Right hindlimb (tissue), 1 donor: ENCODE measurements around the gene PNMA1.

ENCODE experiments used
- DNase-seq: peaks from one replicate; pipeline ENCODE4 v3.0.0-alpha.2; 2018

The PNMA1 gene, protein sequence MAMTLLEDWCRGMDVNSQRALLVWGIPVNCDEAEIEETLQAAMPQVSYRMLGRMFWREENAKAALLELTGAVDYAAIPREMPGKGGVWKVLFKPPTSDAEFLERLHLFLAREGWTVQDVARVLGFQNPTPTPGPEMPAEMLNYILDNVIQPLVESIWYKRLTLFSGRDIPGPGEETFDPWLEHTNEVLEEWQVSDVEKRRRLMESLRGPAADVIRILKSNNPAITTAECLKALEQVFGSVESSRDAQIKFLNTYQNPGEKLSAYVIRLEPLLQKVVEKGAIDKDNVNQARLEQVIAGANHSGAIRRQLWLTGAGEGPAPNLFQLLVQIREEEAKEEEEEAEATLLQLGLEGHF

DNA sequence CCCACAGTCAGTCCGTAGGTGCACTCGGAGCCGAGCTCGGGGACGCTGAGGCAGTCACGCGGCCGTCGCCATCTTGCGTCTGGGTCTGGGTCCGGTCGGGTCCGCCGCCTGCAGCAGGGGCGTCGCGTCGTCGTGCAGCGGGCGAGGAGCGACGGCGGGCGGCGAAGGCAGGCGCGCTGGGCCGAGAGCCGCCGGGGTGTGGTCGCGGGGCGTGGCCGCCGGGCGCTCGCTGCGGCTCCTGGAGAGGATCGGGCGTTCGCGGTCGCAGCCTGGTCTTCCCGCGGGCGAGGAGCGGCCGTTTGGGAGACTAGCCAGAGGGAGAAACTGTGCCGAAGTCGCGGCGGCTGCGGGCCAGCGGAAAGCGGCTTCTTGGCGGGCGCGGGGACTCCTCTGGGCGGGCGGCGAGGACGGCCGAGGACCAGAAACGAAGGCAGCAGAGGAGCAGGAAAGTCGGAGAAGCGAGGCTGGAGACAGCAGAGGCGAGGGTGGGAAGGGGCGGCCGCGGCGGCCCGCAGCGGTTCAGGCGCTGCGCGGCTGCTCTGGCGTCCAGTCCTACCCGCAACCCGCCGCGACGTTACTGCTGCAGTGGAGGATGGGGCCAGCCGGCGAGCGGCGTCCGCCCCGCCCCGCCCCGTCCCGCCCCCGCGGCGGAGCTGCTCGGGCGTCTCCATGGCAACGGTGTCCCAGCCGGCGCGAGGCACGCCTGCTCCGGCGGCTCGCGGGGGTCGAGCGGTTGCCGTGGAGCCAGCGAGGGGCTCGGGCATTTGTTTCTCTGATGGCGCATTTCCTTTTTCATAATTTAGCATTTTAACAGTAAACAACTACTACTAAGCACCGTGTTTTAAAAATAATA, at the start of gene PNMA1:
Gene PNMA1 (minus strand): TSS at position 582 of the 853 bp plus-strand sequence. CDS start 745 bp downstream, outside the sequence.
- peak; percentile 93 for DNase-seq

GRCh38 chr14:73763396-73763795, 49.2 kb upstream of the PNMA1 start:
- no peak for DNase-seq

DNA sequence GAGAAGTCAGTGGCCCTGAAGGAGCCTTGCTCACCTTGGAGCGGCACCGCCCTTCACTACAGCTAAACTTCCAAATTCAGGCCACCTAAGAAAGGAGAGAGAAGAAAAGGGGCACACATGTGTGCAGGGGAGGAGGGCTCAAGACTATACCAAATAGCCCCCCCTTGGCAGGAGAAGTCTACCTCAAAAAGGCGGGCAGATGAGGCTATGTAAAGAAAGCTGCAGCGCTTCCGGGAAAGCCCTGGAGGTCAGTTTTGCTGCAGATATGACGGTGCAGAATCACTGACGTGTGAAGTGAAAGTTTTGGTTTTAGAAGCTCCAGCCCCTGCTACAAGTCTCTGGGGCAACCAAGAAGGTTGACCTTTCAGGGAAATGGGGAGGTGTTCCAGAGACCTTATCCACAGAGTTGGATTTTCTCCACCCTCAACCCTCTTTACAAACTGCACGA, 48.2 kb upstream of the PNMA1 start:
- no peak for DNase-seq

DNA sequence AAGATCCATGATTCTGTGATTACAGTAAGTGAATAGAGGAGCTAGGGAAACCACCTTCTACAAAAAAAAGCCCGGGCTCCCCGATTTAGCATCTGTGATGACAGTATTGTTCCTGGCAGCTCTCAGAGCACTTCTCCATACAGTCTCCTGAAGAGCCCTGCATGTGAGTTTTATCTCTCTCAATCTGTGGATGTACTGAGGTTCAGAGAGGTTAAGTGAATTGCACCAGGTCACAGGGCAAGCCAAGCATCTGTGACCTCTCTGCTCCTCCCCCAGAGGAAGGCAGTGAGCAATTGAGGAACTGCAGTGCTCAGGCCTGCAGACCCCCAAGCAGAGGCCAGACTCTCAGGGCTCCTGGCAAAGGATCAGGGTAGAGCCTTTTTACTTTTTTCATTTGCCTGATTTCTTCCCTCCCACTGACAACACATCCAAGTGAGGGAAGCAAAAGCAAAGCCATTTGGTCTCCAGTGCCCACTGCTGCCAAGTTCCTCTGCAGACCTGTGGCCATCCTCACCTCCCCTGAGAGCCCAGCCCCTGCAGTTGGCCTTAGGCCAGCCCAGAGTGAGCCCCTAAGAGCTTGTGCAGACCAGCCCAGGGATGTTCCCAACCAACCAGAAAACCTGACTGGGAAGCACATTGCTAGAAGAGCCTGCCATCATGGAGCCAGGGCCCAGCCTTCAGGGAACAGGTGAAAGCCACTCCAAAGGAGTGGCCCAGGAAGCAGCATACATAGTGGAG, 47.6 kb upstream of the PNMA1 start:
- DNase-seq: no peak

- DNase-seq: no peak
These were observed 46.7 kb upstream of the PNMA1 start for GRCh38 chr14:73760598-73761586.

DNA sequence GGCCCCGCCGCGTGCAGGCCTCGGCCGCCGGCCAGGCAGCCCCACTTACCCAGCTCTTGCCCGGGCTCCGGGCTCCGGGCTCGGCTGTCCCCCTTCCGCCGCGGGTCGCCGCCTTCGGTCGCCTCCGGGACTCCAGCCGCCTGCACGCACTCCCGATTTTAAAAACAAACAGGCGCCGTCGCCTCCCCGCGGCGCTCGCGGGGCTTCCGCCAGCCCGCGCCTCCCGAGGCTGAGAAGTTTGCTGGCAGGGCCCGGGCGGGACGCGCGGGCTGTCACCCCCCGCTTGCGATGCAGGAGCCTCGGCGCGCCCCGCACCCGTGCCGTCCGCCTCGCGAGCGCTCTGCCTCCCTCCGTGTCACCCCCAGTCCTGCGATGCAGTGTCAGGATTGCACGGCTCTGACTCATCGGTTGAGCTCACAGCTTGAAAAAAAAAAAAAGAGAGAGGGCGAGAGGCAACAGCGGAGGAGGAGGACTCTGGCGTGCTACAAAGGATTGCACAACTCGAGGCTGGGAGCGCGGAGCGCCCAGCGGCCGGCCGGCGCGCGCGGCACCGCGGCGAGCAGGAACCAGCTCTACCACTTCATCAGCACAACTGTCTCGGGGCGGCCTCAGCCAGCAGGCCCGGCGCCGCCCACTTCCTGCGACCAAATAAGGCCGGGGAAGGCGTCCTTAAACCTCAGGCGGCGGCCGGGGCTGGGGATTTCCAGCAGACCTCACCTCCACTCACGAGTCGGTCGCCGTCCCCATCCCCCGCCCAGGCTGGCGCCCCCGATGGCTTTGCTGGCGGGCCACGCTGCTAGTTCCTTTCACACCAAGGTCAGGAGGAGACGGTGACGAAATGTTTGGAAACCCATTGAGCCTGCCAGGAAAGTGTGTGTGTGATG, 45.8 kb upstream of the PNMA1 start:
- DNase-seq: peak; percentile 97

DNA sequence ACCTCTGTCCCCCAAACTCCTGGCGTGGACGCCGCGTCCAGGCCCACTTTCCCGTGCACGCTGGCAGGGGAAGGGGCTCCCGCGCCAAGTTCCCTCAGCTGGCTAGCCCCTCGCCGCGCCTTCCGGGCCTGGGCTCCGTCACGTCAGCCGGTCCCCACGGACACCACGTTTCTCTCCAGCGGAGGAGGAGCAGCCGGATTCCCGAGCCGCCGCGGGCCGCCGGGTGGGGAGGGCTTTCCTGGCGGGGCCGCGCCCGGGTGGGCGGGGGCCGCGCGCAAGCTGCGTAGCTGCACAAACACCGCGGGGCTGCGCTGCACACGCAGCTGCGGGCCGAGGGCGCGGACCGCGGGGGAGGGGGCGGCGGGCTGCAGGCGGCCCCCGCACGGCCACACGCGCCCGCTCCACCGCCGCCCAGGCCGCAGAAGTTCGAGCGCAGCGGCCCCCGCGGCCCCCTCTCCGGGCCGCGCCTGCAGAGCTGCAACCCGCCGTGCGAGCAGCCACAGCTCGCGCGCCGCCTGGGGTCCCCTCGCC, 45.1 kb upstream of the PNMA1 start:
- DNase-seq: peak; percentile 89

- DNase-seq: peak; percentile 79
These were observed 44.4 kb upstream of the PNMA1 start for GRCh38 chr14:73758392-73759182.

DNA sequence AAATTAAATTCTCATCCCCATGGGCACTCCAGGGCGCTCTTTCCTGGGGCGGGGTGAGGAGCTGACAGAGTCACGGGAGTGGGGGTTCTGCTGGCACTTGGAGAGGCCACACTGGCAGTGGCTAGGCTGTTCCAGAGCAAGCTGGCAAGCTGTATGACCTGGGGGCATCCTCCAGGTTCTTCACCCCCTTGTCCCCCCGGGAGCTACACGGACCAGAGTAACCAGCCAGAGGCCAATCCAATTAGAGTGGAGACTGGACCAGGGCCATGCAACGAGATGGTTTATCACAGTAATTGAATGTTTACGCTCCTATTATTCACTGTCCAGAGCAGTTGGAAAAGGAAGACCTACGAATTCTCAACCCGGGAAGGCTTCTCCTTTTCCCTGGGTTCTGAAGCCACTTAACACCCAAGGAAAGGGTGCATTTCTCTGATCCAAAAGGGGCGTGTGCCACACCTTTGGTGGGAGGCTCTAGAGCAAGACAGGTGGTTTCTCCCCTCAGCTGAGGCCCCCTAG, 43.8 kb upstream of the PNMA1 start:
- no peak for DNase-seq

- no peak for DNase-seq
These were observed 43.2 kb upstream of the PNMA1 start for GRCh38 chr14:73757381-73757780.

DNA sequence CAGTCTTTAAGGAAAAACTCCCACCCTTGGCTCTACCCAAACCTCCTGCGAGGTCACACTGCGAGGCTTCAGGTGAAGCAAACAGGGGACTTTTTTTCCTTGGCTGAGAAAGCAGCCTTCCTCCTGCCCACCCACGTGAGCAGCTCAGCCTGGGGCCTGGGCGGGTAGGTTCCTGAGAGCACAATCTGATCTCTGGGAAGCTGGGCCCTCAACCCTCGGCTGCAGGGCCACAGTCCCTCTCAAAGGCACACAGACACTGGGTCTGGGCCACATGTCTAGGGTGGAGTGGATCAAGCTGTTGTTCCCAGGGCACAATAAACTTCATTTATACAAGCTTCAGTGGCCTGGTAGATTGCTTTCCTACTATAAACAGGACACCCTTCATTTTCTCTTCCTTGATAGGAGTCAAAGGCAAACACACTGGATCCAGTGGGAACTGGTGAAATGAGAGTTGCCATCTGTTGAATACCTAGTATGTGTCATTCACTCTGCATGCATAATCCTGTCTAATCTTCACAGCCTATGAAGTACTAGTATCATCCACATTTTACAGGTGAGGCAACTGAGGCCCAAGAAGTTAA, 41.3 kb upstream of the PNMA1 start:
- DNase-seq: peak; percentile 57

GRCh38 chr14:73754911-73755360, 40.8 kb upstream of the PNMA1 start:
- DNase-seq: peak; percentile 87

DNA sequence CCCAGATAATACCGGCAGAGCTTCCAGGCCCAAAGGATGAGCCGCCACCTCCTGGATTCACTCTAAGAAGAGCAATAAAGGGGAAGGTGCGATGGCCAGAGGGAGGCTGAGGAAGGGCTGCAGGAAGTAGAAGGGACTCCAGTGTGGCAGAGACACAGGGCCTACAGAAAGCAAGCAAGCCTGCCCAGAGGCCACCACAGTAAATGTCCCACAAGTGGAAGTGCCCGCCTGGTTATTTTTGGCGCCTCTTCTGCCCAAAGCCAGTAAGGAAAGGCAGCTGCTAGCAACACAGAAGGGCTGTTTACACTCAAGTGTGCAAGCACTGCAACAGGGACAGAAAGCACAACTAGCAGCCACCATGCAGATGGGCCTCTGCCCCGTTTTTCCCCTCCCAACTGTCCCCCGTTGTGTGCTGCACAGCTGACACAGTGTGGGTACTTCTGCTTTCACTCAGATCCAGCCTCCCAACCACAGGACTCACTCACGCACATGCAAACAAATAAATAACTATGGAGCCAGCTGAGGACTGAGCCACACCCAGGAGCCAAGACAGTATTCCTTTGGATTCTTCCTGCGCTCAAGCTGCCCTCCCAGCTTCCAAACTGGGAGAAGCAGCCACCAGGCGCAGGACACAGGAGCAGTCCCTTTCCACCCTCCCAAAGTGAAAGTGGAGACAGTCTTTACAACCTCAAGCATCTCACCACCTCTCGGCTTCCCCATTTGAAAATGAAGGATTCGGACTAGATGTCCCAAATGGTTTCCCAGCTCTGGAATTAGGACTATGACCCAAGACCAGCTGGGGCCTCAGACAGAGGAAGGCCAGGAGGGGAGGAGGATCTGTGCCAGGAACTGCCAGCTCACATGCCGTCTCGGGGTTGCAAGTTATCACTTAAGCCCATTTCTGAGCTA, 40.0 kb upstream of the PNMA1 start:
- peak; percentile 60 for DNase-seq

GRCh38 chr14:73753124-73753886, 39.1 kb upstream of the PNMA1 start:
- DNase-seq: no peak

DNA sequence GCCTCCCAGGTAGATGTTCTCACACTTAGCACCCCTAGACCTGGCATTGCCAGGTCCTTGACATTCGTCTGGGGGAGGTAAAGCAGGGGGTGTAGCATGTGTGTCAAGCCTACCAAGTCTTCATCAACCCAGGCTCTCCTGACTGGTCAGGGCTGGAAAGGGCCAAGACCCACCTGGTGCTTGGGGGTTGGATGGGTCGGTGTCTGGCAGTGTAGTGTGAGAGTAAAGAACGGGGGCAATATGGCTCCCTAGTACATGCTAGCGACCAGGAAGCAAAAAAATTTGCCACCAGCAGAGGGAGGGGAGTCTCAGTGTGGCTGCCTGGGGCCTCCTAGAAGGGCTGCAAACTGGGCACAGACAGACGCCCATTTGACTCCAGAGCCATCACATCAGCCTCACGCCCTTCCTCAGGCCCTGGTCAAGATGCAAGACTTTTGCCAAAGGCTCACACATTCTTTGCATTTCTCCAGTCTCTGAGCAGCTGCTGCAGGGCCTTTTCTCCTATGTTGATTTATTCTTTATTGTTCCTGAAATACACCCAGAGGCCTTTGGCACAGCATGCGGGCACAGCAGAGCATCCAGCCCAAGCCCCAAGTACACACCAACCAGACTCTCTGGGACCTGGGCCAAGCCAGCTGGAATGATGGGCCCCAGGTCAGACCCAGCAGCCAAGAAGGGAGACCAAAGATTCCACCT, 38.3 kb upstream of the PNMA1 start:
- DNase-seq: peak; percentile 86

DNA sequence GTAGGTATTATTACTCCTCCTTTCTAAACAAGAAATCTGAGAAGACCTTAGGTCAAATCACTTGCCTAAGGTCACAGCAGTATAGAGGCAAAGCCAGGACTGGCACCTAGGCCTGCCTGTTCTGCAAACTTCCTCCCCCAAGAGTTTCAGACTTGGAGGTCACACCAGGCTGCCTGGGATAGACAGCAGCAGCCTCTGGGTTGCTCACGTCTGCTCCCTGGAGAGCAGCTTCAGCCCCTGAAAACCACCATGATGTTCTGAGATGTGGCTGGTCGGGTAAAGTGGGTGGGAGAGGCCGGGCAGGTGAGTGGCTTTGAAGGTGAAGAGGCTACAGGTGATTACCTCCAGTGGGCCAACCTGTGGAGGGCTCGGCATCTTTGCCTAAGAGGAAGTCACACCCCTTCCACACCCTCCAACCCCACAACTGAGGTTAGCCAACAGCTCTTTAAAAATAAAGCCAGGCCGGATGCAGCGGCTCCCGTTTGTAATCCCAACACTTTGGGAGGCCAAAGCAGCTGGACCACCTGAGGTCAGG, 37.0 kb upstream of the PNMA1 start:
- DNase-seq: no peak
